ENCODE results near the gene SAP30BP. TPM values are rescaled to one million over a fixed set of nuclear protein-coding genes. Genes with fewer than 3 reads are reported as not detected.

The SAP30BP gene
- total RNA-seq: 109 TPM

DNA sequence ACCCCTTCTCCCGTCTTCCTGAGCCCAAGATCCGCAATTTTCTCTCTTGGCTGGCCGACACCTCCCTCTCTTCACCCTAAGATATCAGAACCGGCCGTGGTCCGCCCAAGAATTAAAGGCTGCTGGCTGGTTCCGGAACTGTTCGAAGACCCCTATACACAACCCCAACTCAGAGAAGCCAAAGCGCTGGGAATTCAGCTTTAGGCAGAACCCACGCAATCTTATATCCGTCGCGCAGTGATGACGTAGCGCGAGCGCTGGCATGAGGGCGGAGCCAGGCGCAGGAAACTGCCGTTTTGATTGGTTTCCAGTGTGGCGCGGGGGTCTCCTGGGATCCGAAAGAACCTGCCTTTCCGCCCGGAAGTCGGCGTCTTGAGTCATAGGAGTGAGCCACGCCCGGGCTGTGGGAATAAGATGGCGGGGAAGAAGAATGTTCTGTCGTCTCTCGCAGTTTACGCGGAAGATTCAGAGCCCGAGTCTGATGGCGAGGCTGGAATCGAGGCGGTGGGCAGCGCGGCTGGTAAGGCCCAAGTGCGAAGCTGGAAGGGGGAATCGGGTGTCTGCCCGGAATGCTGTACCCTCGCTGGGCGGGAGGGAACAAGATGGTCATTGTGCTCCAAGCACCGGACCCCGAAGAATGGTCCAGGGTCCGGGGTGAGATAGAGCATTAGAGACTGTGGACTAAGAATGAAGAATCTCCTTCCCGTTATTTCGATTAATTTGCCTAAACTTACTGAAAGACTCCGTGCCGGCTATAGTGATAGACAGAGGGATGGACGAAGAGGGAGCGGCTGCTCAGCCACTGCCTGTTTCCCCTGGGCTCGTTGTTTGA, at the start of gene SAP30BP, which contains the start of gene RECQL5:
Gene SAP30BP (plus strand): TSS at position 380 of the 832 bp plus-strand sequence. CDS start 35 bp downstream, at position 415.
Gene RECQL5 (minus strand): TSS at position 196 of the 832 bp plus-strand sequence. CDS start 597 bp downstream, outside the sequence.

DNA sequence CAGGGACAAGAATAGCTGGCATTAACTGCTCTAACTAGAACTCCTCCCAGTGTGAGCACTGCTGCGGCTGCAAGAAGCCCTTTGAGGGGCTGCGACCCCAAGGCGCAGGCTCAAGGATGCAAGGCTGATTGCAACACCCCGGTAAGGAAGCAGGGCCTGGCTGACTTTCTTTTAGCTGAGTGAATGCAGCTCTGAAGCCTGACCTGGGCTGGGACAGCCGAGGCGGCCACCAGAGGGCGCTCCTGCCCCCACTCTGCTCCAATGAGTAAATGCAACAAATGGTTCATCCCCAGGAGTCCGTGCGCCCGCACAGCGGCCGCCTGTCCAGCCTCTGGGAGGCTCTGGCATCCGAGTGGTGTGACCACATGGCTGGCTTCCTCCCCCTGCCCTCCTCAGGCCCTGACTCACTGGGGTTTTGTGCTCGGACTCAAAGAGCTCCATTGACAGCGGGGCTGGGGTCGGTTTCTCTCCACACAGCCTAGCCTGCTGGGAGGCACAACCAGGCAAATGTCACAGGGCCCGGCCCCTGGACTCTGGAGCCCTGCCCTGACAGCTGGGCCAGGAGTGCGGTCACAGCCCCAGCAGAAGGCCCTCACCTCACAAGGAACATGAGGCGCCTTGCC, 34.2 kb upstream of the SAP30BP start, which contains the start of gene SMIM5:
Gene SMIM5 (plus strand): TSS at position 572 of the 623 bp plus-strand sequence. CDS start 6,768 bp downstream, outside the sequence.

DNA sequence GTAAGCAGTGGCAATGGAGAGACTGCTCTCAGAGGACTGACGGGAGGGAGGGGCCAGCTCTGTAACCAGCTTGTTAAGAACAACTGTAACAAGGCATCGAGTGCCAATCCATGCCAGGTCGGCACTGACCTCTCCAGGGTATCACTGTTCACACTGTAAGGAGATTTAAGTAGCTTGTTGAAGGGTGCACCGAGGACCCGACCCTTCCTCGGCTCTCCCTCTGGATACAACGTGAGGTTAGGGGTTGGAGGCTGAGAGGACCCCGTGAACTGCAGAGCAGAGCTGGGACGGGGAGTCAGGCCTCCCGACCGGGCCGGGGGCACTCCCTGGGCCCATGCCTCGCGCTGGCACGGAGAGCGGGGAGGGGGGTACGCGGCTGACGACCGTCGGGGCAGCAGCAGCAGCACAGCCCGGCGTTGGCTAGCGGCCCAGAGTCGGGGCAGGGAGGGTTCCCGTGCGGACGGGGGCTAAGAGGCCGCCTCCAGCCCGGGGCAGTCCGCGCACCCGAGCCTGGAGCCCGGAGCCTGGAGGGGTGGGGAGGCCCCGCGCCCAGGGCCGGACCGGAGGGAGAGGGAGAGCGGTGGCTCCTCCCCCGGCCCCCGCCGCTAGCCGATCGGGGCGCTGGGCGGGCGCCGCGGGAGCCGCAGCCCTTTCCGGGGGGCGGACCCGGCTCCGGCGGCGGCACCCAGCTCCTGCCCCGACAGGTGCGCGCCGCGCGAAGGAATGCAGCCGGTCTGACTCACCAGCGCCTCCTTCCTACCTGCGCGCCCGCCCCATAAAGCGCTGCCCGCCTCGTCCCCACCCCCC, 53.7 kb downstream of the SAP30BP start, which contains the start of gene ITGB4:
Gene ITGB4 (plus strand): TSS at position 804 of the 807 bp plus-strand sequence. CDS start 3,245 bp downstream, outside the sequence.

Other genes with a start within 250 kb of the SAP30BP start
- gene TMEM94, start 210.7 kb upstream of the SAP30BP start, total RNA-seq: 54.9 TPM
- 23.3 TPM for gene CASKIN2, start 151.8 kb upstream of the SAP30BP start, total RNA-seq
- gene TSEN54, start 150.8 kb upstream of the SAP30BP start, total RNA-seq: 19.4 TPM
- gene LLGL2, start 141.6 kb upstream of the SAP30BP start, total RNA-seq: 51.2 TPM
- gene MYO15B, start 79.5 kb upstream of the SAP30BP start, total RNA-seq: 185 TPM
- 3.5 TPM for gene SMIM5, start 33.9 kb upstream of the SAP30BP start, total RNA-seq
- 32.5 TPM for gene RECQL5, start 184 bp upstream of the SAP30BP start, total RNA-seq
- gene ITGB4, start 54.1 kb downstream of the SAP30BP start, total RNA-seq: 19.5 TPM
- gene GALK1, start 97.9 kb downstream of the SAP30BP start, total RNA-seq: 14.5 TPM
- gene UNK, start 117.5 kb downstream of the SAP30BP start, total RNA-seq: 78.4 TPM
- gene UNC13D, start 177.1 kb downstream of the SAP30BP start, total RNA-seq: 5.0 TPM
- gene WBP2, start 188.0 kb downstream of the SAP30BP start, total RNA-seq: 50.5 TPM
- 14.9 TPM for gene TRIM47, start 211.2 kb downstream of the SAP30BP start, total RNA-seq
- gene TRIM65, start 229.6 kb downstream of the SAP30BP start, total RNA-seq: 24.4 TPM
- 45.7 TPM for gene MRPL38, start 237.5 kb downstream of the SAP30BP start, total RNA-seq